Right lobe of liver (tissue), 6 donors: Measurements from ENCODE around the gene RAB4B. TPM values are rescaled to one million over a fixed set of nuclear protein-coding genes. Genes with fewer than 3 reads are reported as not detected.
A peak's percentile ranks its signal among the peaks of the same experiment; 100 is the strongest.

Experiments
- ATAC-seq, 4 donors: fragments of 200-7000 bp; cut with Tn5 transposase; one replicate each; pipeline ENCODE4 v1.9.1; 2020; ENCODE audit warnings: mild to moderate bottlenecking in 4 of 4, moderate library complexity in 4 of 4
- DNase-seq, 3 donors: peaks; one replicate each; pipeline ENCODE4 v3.0.0-alpha.2; 2020
- H3K27ac ChIP-seq, 3 donors: fragments of 200-600 bp; one replicate each; pipeline ENCODE4 v1.8.0; 2022
- H3K27me3 ChIP-seq, 2 donors: fragments of 200-600 bp; one replicate each; pipeline ENCODE4 v1.8.0; 2022
- H3K36me3 ChIP-seq, 4 donors: fragments of 200-600 bp; sonication (generic) in 1 of 4; one replicate each; pipeline versions ENCODE4 v1.5.1 to v1.8.0; 2017 to 2022; ENCODE audit warnings: control low read depth in 1 of 4
- H3K4me1 ChIP-seq, 4 donors: fragments of 200-600 bp; sonication (generic) in 1 of 4; one replicate each; pipeline versions ENCODE4 v1.5.1 to v1.8.0; 2017 to 2022; ENCODE audit warnings: control low read depth in 1 of 4
- H3K4me3 ChIP-seq, 3 donors: fragments of 200-600 bp; one replicate each; pipeline ENCODE4 v1.8.0; 2022
- H3K9me3 ChIP-seq, 4 donors: fragments of 200-600 bp; sonication (generic) in 1 of 4; one replicate each; pipeline versions ENCODE4 v1.5.1 to v1.8.0; 2017 to 2022; ENCODE audit warnings: control low read depth in 1 of 4
- POLR2A ChIP-seq: fragments of 450-650 bp; IDR thresholded peaks from one replicate; pipeline ENCODE4 v1.6.1; 2017; ENCODE audit warnings: antibody characterized with exemption, mild to moderate bottlenecking
- WGBS: methylation state at CpG from one replicate; pipeline ENCODE4 v1.1.6; 2018; ENCODE audit warnings: low coverage, low lambda C conversion rate; ENCODE audit not compliant: insufficient coverage; ENCODE audit errors: missing lambda C conversion rate; 5-methylcytosine and 5-hydroxymethylcytosine counted together
- intact Hi-C, 2 donors: fragments of 100-400 bp; cut with DNase I; formaldehyde crosslinking; loops; one replicate each; pipeline versions ENCODE4 v1.11.2 to v1.14.1; 2022
- total RNA-seq, 6 experiments: library from RNA; depleted of rRNA in 2 of 6; stranded (reverse); fragments of >200 nt in 2 of 6; fragmentation: NEBNext Ultra II Directional in 3 of 6; extraction: Animal tissue kit (Norgen Biotek cat#: 25700) in 3 of 6; gene quantifications; one replicate each; pipeline versions ENCODE4 v1.1.0 to v1.2.4, GENCODE V29; 2016 to 2023
- TF ChIP-seq, protein P1 (sequence below), 4 donors: fragments of 200-600 bp in 3 of 4; fragments of 450-650 bp in 1 of 4; IDR thresholded peaks; one replicate each; pipeline versions ENCODE4 v1.5.1 to v1.8.0; 2016 to 2022; ENCODE audit warnings: antibody characterized with exemption in 4 of 4, mild to moderate bottlenecking in 2 of 4
- donor health status: DM: no; HTN: yes; CAD: no.
- donor health status: DM: no; HTN: no; CAD: no.
- donor health status: DM: no; HTN: no; CAD: no.
- donor health status: DM: no; HTN: yes; CAD: no.
- donor health status: DM: no; HTN: yes; CAD: no.

Gene RAB4B
- total RNA-seq, 6 experiments from 2014 or later, result 6.4 to 17.2 (median 10.2) TPM

DNA sequence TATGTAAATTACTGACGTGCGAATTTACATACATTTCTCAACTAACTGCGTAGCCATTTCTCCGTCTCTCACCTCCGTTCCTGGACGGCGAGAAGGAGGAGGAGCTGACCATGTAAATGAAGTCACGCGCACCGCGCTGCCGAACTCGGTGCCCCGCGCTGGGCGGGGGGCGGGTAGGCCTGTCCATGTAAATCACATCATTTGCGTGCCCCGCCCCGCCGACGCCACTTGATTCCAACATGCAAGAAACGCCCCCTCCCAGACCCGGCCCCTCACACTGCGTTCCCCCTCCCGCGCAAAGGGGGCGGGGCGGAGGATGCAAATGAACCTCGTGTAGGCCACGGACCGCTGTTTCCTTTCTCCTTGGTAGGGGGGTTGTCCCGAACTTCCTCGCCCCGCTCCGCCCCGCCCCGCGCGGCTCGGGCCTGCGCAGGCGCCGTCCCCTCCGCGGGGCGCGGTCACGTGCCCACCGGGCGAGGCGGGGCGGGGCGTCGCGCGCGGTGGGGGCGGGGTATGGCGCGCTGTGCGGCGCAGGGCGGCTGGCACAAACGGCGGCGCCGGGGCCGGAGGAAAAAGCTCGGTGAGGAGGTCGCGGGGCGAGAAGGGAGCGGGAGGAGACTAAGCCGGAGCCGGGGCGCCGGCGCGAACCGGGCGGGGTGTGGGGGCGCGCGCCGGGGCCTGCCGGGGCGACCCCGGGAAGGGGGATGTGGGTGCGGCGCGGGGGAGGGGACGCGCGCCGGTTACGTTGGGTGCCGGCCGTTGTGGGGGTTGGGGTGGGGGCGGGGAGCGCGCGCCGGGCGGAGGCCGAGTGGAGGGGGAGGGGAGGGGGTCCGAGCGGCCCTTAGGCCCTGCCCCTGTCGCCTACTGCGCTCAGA lies 20.9 kb downstream of the RAB4B start, which contains the start of gene EGLN2:
Gene EGLN2, plus strand, starts transcription at position 509 of the 875 bp plus-strand sequence. CDS start 1,382 bp downstream, outside the sequence.
- intact Hi-C loops, result no loop called here
- TF ChIP-seq, protein P1, sequence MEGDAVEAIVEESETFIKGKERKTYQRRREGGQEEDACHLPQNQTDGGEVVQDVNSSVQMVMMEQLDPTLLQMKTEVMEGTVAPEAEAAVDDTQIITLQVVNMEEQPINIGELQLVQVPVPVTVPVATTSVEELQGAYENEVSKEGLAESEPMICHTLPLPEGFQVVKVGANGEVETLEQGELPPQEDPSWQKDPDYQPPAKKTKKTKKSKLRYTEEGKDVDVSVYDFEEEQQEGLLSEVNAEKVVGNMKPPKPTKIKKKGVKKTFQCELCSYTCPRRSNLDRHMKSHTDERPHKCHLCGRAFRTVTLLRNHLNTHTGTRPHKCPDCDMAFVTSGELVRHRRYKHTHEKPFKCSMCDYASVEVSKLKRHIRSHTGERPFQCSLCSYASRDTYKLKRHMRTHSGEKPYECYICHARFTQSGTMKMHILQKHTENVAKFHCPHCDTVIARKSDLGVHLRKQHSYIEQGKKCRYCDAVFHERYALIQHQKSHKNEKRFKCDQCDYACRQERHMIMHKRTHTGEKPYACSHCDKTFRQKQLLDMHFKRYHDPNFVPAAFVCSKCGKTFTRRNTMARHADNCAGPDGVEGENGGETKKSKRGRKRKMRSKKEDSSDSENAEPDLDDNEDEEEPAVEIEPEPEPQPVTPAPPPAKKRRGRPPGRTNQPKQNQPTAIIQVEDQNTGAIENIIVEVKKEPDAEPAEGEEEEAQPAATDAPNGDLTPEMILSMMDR (IDR thresholded peaks at IDR 0.05), result no peak
- TF ChIP-seq POLR2A, result peak; percentile 58
- Histone ChIP-seq H3K9me3 (no peaks in the 10 kb centered on the region), H3K4me3 (peak within 1 kb of the TSS; percentile 83 to 93 (median 89)), H3K36me3 (peaks cover 0 to 7% (median 0%) of the 10 kb centered on the region in 4 donors), H3K27ac (peak within 1 kb of the TSS; percentile 77 to 92 (median 80)), H3K4me1 (peaks cover 0 to 39% (median 15%) of the 10 kb centered on the region in 4 donors), H3K27me3 (no peaks in the 10 kb centered on the region)
- peak; percentile 85 to 87 (median 86) for ATAC-seq
- whole genome bisulfite sequencing, result 0% methylated on average over 20 of the region's 110 CpGs
- peak; percentile 100 for DNase-seq

DNA sequence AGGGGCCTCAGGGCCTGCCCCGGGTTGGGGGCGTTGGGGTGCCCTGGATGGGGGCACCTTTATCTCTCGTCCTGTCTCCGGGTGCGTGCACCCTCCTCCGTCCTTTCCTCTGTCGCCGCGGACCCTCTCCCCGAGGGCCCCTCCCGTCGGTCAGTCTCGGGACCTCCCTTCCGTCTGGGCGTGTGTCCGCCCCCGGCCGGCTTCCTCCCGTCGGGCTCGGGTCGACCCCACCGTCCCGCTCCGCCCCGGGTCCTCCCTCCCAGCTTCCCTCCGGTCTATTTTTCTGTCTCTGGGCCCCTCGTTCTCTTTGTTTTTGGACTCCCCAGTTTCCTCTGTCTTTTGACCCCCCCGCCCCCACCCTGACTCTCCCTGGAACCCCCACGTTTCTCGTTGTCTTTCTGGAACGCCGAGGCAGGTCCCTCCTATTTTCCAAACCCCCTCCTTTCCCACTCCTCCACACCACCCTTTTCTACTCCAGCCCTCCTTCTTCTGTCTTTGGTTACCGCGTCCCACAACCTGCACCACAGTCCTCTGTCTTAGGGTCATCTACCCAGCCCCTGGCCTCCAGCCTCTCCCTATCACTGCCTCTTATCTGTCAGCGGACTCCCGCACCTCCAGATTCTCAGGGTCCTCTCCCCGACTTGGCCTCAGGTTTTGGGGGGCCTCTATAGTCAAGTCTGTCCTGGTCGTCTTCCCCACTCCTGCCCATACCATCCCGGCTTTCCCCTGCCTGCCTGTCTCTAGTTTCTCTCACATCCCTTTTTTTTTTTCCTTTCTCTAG lies 21.7 kb downstream of the RAB4B start:
- peak; percentile 70 to 79 (median 75) for DNase-seq
- intact Hi-C loops, result loop anchor here in 1 of 2 donors (10.0 kb wide), 1 partner anchor 135 kb away; no protein-coding TSS in a partner anchor
- Histone ChIP-seq H3K27me3 (no peaks in the 10 kb centered on the region), H3K4me1 (peaks cover 0 to 47% (median 19%) of the 10 kb centered on the region in 4 donors), H3K27ac (peak overlapping the region; percentile 77 to 92 (median 80)), H3K4me3 (peak overlapping the region; percentile 83 to 93 (median 89)), H3K9me3 (no peaks in the 10 kb centered on the region), H3K36me3 (peaks cover 0 to 7% (median 0%) of the 10 kb centered on the region in 4 donors)
- WGBS, result 5% methylated on average over 24 of the region's 40 CpGs
- peak in 3 of 4 donors; percentile 2 to 11 (median 5) for ATAC-seq
- TF ChIP-seq, protein P1 (IDR thresholded peaks at IDR 0.05), result no peak
- TF ChIP-seq POLR2A, result no peak

DNA sequence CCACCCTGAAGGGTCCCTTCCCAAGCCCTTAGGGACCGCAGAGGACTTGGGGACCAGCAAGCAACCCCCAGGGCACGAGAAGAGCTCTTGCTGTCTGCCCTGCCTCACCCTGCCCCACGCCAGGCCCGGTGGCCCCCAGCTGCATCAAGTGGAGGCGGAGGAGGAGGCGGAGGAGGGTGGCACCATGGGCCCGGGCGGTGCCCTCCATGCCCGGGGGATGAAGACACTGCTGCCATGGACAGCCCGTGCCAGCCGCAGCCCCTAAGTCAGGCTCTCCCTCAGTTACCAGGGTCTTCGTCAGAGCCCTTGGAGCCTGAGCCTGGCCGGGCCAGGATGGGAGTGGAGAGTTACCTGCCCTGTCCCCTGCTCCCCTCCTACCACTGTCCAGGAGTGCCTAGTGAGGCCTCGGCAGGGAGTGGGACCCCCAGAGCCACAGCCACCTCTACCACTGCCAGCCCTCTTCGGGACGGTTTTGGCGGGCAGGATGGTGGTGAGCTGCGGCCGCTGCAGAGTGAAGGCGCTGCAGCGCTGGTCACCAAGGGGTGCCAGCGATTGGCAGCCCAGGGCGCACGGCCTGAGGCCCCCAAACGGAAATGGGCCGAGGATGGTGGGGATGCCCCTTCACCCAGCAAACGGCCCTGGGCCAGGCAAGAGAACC lies 22.4 kb downstream of the RAB4B start:
- no peaks in the 10 kb centered on the region for H3K27me3 ChIP-seq
- DNase-seq (peak in 2 of 3 donors; percentile 57 to 58), ATAC-seq (no peak)
- H3K4me3 ChIP-seq, result peak overlapping the region; percentile 83 to 93 (median 89)
- intact Hi-C loops, result loop anchor here in 1 of 2 donors (10.0 kb wide), 1 partner anchor 136 kb away; no protein-coding TSS in a partner anchor
- H3K36me3 ChIP-seq, result peaks cover 0 to 7% (median 0%) of the 10 kb centered on the region in 4 donors
- TF ChIP-seq, protein P1 (IDR thresholded peaks at IDR 0.05), result no peak
- TF ChIP-seq POLR2A, result no peak
- peak overlapping the region; percentile 77 to 92 (median 80) for H3K27ac ChIP-seq
- 30% methylated on average over 2 of the region's 27 CpGs for WGBS
- H3K9me3 ChIP-seq, result no peaks in the 10 kb centered on the region
- H3K4me1 ChIP-seq, result peaks cover 0 to 54% (median 23%) of the 10 kb centered on the region in 4 donors

DNA sequence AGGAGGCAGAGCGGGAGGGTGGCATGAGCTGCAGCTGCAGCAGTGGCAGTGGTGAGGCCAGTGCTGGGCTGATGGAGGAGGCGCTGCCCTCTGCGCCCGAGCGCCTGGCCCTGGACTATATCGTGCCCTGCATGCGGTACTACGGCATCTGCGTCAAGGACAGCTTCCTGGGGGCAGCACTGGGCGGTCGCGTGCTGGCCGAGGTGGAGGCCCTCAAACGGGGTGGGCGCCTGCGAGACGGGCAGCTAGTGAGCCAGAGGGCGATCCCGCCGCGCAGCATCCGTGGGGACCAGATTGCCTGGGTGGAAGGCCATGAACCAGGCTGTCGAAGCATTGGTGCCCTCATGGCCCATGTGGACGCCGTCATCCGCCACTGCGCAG lies 22.9 kb downstream of the RAB4B start:
- peak in 1 of 3 donors; percentile 62 for DNase-seq
- ATAC-seq, result no peak
- Histone ChIP-seq H3K4me3 (peak overlapping the region in 2 of 3 donors; percentile 83 to 93), H3K36me3 (peaks cover 0 to 7% (median 0%) of the 10 kb centered on the region in 4 donors), H3K27me3 (no peaks in the 10 kb centered on the region), H3K4me1 (peaks cover 0 to 59% (median 26%) of the 10 kb centered on the region in 4 donors), H3K9me3 (no peaks in the 10 kb centered on the region), H3K27ac (no peak overlapping the region)
- TF ChIP-seq POLR2A, result no peak
- TF ChIP-seq, protein P1 (IDR thresholded peaks at IDR 0.05), result no peak
- intact Hi-C loops, result loop anchor here in 1 of 2 donors (10.0 kb wide), 1 partner anchor 136 kb away; no protein-coding TSS in a partner anchor
- no CpG with 5 or more reads among the region's 27 CpGs for WGBS
